HUES48 (cell line): Measurements from ENCODE around the gene ATG14.

Experiments
- H3K27ac ChIP-seq: one replicate; pipeline ENCODE4 v1.7.0; 2013; ENCODE audit warnings: low read depth, low read length, inconsistent platforms
- H3K27me3 ChIP-seq: 2 replicates; pipeline ENCODE4 v1.6.1; 2013; ENCODE audit warnings: mild to moderate bottlenecking, low read length; ENCODE audit not compliant: control insufficient read depth, insufficient read depth
- H3K36me3 ChIP-seq: 2 replicates; pipeline ENCODE4 v1.6.1; 2013; ENCODE audit warnings: low read length; ENCODE audit not compliant: control insufficient read depth, insufficient read depth
- H3K4me1 ChIP-seq: 2 replicates; pipeline ENCODE4 v1.6.1; 2013; ENCODE audit warnings: mild to moderate bottlenecking, low read length; ENCODE audit not compliant: control insufficient read depth, insufficient read depth
- H3K4me3 ChIP-seq: 2 replicates; pipeline ENCODE4 v1.5.1; 2013; ENCODE audit warnings: mild to moderate bottlenecking, low read depth, low read length
- H3K9ac ChIP-seq: 2 replicates; pipeline ENCODE4 v1.6.1; 2013; ENCODE audit warnings: mild to moderate bottlenecking, low read depth, low read length, moderate library complexity
- H3K9me3 ChIP-seq: 2 replicates; pipeline ENCODE4 v1.6.1; 2013; ENCODE audit warnings: low read length; ENCODE audit not compliant: control insufficient read depth, insufficient read depth

ATG14 gene

DNA sequence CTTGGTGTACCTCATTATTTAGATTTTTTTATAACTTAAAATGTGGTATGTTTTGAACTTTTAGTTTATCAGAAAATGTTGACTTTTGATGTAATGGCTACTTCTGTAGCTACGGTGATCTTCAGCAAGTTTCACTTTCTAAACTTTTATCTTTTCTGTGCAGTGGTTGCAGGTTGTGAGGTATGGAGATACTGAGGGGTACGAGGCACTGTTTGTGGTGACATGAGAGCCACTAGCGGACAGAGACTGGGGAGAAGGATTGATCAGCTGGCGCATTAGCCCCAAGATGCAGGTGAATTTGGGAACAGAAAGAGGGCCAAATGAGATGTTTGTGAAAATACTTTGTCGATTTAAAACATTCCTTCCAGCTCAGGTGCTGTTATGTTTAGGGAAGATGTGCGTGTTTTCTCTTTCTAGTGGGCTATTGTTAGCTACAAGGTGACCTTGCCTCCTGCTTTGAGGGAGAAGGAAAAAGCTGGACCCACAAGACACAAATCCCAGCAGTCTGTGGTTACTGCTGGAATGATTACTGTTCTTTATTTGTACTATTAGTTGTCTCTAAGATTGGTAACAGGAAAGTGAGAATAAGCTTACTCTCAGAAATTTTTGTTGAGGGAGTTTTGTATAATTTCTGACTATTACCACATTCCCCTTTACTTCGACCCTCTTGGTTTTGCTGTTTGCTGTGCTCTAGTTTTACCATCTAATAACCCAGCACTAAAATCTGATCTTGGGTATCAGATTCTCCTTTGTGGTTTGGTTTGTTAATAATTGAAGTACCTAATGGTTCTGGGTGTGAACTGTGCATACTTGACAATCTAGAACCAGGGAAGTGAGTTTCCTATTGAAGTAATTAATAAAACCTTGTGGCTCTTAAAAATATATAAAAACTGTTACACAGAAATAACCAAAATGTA is 78.7 kb downstream of the ATG14 start:
- Histone ChIP-seq H3K27me3 (no peaks in the 10 kb centered on the region), H3K4me1 (peaks cover 13% of the 10 kb centered on the region), H3K9ac (no peak overlapping the region), H3K36me3 (no peaks in the 10 kb centered on the region), H3K4me3 (no peak overlapping the region), H3K9me3 (no peaks in the 10 kb centered on the region), H3K27ac (no peak overlapping the region)

DNA sequence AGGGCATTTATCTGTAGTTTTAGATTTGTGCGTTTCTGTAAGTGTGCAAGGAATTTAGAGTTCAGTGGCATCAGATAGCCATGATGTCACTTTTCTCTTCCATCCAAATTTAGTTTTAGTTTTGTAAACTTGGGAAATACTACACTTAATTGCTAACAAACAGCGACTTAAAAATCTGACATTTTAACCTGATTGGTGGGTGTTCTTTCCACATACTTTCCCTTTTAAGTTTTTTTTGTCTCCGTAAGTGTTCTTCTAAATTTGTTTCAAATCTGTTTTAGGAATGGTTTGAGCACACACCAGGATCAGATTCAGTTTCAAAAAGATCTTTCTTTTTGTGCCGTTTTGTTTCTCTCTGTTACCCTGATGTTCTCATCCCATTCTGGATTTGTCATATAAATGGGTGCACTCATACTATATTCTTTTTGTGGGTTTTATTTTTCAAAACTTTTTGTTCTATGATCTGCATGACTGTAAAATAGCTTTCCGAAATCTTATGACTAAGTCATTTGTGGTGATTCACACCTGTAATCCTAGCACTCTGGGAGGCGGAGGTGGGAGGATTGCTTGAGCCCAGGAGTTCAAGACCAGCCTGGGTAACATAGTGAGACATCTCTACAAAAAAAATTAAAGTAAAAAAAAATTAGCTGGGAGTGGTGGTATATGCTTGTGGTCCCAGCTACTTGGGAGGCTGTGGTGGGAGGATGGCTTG is 81.5 kb downstream of the ATG14 start:
- Histone ChIP-seq H3K4me3 (no peak overlapping the region), H3K9ac (no peak overlapping the region), H3K36me3 (no peaks in the 10 kb centered on the region), H3K27me3 (no peaks in the 10 kb centered on the region), H3K9me3 (no peaks in the 10 kb centered on the region), H3K27ac (no peak overlapping the region), H3K4me1 (peaks cover 13% of the 10 kb centered on the region)

DNA sequence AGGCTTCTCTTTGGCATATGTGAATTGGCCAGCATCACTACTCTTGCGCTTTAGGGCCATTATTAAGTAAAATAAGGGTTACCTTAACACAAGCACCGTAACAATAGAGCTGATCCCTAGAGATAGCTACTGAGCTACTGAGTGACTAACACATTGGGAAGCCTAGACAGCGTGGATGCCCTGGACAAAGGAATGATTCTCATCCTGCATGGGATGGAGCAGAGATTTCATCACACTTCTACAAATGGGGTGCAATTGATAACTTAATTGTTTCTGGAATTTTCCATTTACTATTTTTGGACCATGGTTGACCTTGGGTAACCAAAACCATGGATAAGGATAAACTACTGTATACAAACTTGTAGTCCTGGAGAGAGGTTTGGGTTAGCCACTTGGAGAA is 83.3 kb downstream of the ATG14 start:
- Histone ChIP-seq H3K27me3 (no peaks in the 10 kb centered on the region), H3K9ac (no peak overlapping the region), H3K36me3 (no peaks in the 10 kb centered on the region), H3K4me1 (peaks cover 9% of the 10 kb centered on the region), H3K9me3 (no peaks in the 10 kb centered on the region), H3K27ac (no peak overlapping the region), H3K4me3 (no peak overlapping the region)

DNA sequence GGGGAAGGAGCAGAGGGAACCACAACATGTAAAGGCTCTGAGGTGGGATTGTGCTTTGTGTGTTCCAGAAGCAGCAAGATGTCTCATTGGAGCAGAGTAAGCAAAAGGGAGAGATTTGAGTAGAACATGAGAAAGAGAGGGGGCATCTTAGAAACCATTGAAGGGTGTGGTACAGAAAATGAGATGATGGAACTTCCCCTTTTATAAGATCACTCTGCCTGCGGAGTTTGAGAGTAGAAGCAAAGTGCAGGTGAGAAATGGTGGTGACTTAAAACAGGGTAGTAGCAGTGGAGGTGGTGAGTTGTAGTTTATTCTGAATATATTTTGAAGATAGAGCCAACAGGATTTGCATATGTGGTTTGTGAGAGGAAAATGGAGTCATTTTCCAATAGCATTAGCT is 84.5 kb downstream of the ATG14 start:
- Histone ChIP-seq H3K27ac (no peak overlapping the region), H3K27me3 (no peaks in the 10 kb centered on the region), H3K4me3 (no peak overlapping the region), H3K36me3 (no peaks in the 10 kb centered on the region), H3K4me1 (peaks cover 6% of the 10 kb centered on the region), H3K9ac (no peak overlapping the region), H3K9me3 (no peaks in the 10 kb centered on the region)

DNA sequence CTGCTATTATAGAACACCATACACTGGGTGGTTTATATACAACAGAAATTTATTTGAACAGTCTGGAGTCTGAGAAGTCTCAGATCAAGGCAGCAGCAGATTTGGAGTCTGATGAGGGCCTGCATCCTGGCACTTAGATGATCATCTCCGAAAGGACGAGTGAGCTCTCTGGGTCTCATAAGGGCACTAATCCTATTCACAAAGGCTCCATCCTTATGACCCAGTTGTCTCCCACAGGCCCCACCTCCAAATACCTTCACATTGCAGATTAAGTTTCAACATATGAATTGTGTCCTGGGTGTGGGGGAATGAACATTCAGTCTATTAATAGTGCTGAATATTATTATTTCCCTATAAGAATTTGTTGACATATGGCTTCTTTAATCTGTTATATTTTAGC is 86.8 kb downstream of the ATG14 start:
- Histone ChIP-seq H3K4me1 (peaks cover 6% of the 10 kb centered on the region), H3K9ac (no peak overlapping the region), H3K27me3 (no peaks in the 10 kb centered on the region), H3K4me3 (no peak overlapping the region), H3K27ac (no peak overlapping the region), H3K36me3 (no peaks in the 10 kb centered on the region), H3K9me3 (no peaks in the 10 kb centered on the region)

DNA sequence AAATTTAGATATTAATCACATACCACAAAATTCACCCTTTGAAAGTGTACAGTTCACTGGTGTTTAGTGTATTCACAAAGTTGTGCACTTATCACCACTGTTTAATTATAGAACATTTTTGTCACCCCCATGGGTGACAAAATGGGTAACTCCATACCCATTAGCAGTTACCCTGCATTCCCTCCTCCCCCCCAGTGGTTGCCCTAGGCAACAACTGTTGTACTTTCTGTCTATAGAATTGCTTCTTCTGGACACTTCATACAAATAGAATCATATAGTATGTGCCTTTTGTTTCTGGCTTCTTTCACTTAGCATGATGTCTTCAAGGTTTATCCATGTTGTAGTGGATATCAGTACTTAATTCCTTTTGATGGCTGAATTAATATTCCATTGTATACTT is 87.7 kb downstream of the ATG14 start:
- Histone ChIP-seq H3K9ac (no peak overlapping the region), H3K4me1 (peaks cover 6% of the 10 kb centered on the region), H3K27ac (no peak overlapping the region), H3K9me3 (no peaks in the 10 kb centered on the region), H3K36me3 (no peaks in the 10 kb centered on the region), H3K4me3 (no peak overlapping the region), H3K27me3 (no peaks in the 10 kb centered on the region)

DNA sequence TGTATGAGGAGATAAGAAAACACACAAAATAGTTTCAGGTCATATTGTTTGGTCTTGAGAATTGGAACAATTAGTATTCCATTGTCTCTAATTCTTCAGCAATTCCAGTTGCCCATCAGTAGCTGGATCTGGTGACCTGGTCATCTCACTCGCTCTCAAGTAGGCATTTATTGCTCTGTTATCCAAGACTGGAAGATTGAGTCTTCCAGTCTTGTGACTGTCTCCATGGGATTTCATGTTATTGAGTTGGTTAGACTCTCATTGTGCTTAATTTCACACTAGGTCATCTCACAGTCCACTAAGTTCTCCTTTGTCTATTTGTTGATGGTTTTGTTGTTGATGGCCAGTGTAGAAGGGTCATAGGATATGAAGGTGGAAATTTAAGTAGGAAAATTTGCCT is 92.9 kb downstream of the ATG14 start:
- Histone ChIP-seq H3K9ac (no peak overlapping the region), H3K9me3 (no peaks in the 10 kb centered on the region; the same call in 1 of the 2 replicates), H3K4me1 (no peaks in the 10 kb centered on the region), H3K4me3 (no peak overlapping the region), H3K27ac (no peak overlapping the region), H3K27me3 (no peaks in the 10 kb centered on the region), H3K36me3 (0 out of 2 replicates have a peak, but pooled peaks cover 4% of the 10 kb centered on the region)

DNA sequence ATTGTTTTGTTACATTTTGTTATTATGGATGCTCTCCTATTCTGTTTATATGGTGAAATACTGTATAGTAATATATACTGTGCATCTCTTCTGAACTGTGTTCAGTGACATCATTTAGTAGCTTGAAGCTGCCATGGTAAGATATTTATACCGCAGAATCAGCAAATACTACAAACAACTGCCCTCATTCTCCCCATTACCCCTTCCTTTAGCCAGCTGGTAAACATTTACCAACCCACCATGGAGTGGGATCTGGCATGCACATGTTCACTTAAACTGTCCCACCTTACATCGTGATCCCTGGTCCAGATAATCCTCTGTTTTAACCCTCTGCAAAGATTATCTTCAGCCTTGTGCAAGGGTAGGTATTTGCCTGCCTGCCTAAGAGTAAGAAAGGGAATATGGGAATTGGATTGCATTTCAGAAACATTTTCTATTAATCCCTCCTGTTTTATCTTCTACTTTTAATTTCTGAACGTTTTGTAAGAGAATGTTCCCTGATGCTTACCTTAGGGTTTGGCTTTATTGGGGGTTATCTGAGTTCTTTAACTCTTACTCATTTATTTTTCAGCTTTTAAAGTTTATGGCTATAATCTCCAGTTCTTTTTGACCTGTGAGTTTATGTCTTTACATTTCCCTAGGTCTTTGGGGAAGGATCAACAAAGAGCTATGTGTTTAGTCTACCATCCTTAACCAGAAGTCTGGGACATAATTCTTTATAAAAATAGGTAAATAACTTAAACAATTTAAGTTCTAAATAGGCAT is 93.9 kb downstream of the ATG14 start:
- no peaks in the 10 kb centered on the region for H3K4me1 ChIP-seq
- peaks cover 4% of the 10 kb centered on the region for H3K9me3 ChIP-seq
- H3K36me3 ChIP-seq: peaks cover 4% of the 10 kb centered on the region; the same call in 1 of the 2 replicates
- H3K27ac ChIP-seq: no peak overlapping the region
- H3K4me3 ChIP-seq: no peak overlapping the region
- no peak overlapping the region for H3K9ac ChIP-seq
- no peaks in the 10 kb centered on the region for H3K27me3 ChIP-seq

DNA sequence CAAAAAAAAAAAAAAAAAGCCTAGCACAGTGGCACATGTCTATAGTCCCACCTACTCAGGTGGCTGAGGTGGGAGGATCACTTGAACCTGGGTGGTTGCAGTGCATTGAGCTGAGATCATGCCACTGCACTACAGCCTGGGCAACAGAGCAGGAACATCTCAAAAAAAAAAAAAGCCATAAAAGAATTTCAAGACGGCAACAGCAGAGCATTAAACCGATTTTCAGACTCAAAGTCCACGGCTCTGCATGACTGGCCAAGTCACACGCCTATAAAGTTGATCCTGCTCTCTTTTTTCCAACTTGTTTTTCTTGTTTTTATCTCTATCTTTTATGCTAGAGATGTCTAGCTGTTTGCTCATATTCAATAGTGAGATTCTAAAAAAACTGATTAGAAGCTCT is 95.1 kb downstream of the ATG14 start:
- no peaks in the 10 kb centered on the region for H3K4me1 ChIP-seq
- no peak overlapping the region for H3K4me3 ChIP-seq
- H3K27me3 ChIP-seq: no peaks in the 10 kb centered on the region
- H3K27ac ChIP-seq: no peak overlapping the region
- peaks cover 4% of the 10 kb centered on the region; the same call in 1 of the 2 replicates for H3K36me3 ChIP-seq
- H3K9me3 ChIP-seq: peaks cover 15% of the 10 kb centered on the region
- H3K9ac ChIP-seq: no peak overlapping the region
